ENCODE data around the gene EHBP1.

EHBP1 gene

GRCh38 chr2:62934517-62934916 lies 229.0 kb downstream of the EHBP1 start:
- H3K79me1 ChIP-seq (ENCODE audit: low read depth, low read length): no peaks in the 10 kb centered on the region
- H3K9ac ChIP-seq (ENCODE audit: low read depth, low read length, poor library complexity): no peak overlapping the region
- H3K4me3 ChIP-seq (ENCODE audit: low read length in 2 of 2): no peak overlapping the region
- no peak overlapping the region for H2BK5ac ChIP-seq (ENCODE audit: low read length)
- no peak overlapping the region for H3K23ac ChIP-seq (ENCODE audit: low read depth, low read length, poor library complexity)
- WGBS, 2 donors (ENCODE audit: extremely low coverage in 2 of 2, insufficient read length in 2 of 2, insufficient replicate concordance in 1 of 2): no CpG with 5 or more reads among the region's 2 CpGs
- H3K27ac ChIP-seq (replicated peaks; ENCODE audit: low read length): no peak overlapping the region
- no peak overlapping the region for H2BK120ac ChIP-seq (ENCODE audit: low read depth, low read length)
- H4K8ac ChIP-seq (ENCODE audit: low read depth, low read length): no peak overlapping the region
- no peak overlapping the region for H2BK12ac ChIP-seq (ENCODE audit: low read length)
- no peaks in the 10 kb centered on the region for H3K27me3 ChIP-seq (ENCODE audit: control insufficient read depth in 3 of 3, insufficient read depth in 3 of 3, low read depth in 1 of 3, low read length in 3 of 3)
- H3K36me3 ChIP-seq (replicated peaks in 1 of 2; ENCODE audit: control insufficient read depth in 2 of 2, insufficient read depth in 2 of 2, low read length in 2 of 2): no peaks in the 10 kb centered on the region
- no peak overlapping the region for H3K18ac ChIP-seq (ENCODE audit: low read length)
- H4K91ac ChIP-seq (ENCODE audit: low read depth, low read length, poor library complexity): no peak overlapping the region
- H3K9me3 ChIP-seq (replicated peaks in 1 of 2; ENCODE audit: control insufficient read depth in 2 of 2, insufficient read depth in 1 of 2, low read depth in 1 of 2, low read length in 2 of 2): no peaks in the 10 kb centered on the region
- no peak for DNase-seq (ENCODE audit: low spot score)
- H3K4me1 ChIP-seq (ENCODE audit: control insufficient read depth in 2 of 2, insufficient read depth in 1 of 2, low read depth in 1 of 2, low read length in 2 of 2): no peaks in the 10 kb centered on the region
- no peak overlapping the region for H2AFZ ChIP-seq (ENCODE audit: low read length)
- no peak overlapping the region for H3K4ac ChIP-seq (ENCODE audit: low read length)
- no peak overlapping the region for H2AK5ac ChIP-seq (ENCODE audit: low read depth, low read length)
- H2BK15ac ChIP-seq (ENCODE audit: low read length): no peak overlapping the region
- H3K4me2 ChIP-seq (ENCODE audit: insufficient read depth, low read length, poor library complexity, severe bottlenecking): no peak overlapping the region
- H3K14ac ChIP-seq (ENCODE audit: low read length): no peak overlapping the region

- no peak for DNase-seq (ENCODE audit: low spot score)
- H3K4me2 ChIP-seq (ENCODE audit: insufficient read depth, low read length, poor library complexity, severe bottlenecking): no peak overlapping the region
These were observed 232.6 kb downstream of the EHBP1 start for GRCh38 chr2:62938126-62938525.

GRCh38 chr2:62939735-62940491 lies 234.4 kb downstream of the EHBP1 start:
- Histone ChIP-seq H2BK12ac (ENCODE audit: low read length) (no peak overlapping the region), H3K79me1 (ENCODE audit: low read depth, low read length) (no peaks in the 10 kb centered on the region), H3K14ac (ENCODE audit: low read length) (no peak overlapping the region), H3K27me3 (ENCODE audit: control insufficient read depth in 3 of 3, insufficient read depth in 3 of 3, low read depth in 1 of 3, low read length in 3 of 3) (no peaks in the 10 kb centered on the region), H2BK120ac (ENCODE audit: low read depth, low read length) (no peak overlapping the region), H3K9me3 (replicated peaks in 1 of 2; ENCODE audit: control insufficient read depth in 2 of 2, insufficient read depth in 1 of 2, low read depth in 1 of 2, low read length in 2 of 2) (no peaks in the 10 kb centered on the region), H3K27ac (replicated peaks; ENCODE audit: low read length) (no peak overlapping the region), H3K4me2 (ENCODE audit: insufficient read depth, low read length, poor library complexity, severe bottlenecking) (no peak overlapping the region), H2BK5ac (ENCODE audit: low read length) (no peak overlapping the region), H3K9ac (ENCODE audit: low read depth, low read length, poor library complexity) (no peak overlapping the region), H2AK5ac (ENCODE audit: low read depth, low read length) (no peak overlapping the region), H2BK15ac (ENCODE audit: low read length) (no peak overlapping the region), H3K36me3 (replicated peaks in 1 of 2; ENCODE audit: control insufficient read depth in 2 of 2, insufficient read depth in 2 of 2, low read length in 2 of 2) (peaks cover 0 to 6% of the 10 kb centered on the region in 2 donors), H3K4me1 (ENCODE audit: control insufficient read depth in 2 of 2, insufficient read depth in 1 of 2, low read depth in 1 of 2, low read length in 2 of 2) (no peaks in the 10 kb centered on the region), H3K4me3 (ENCODE audit: low read length in 2 of 2) (no peak overlapping the region), H4K8ac (ENCODE audit: low read depth, low read length) (no peak overlapping the region), H3K4ac (ENCODE audit: low read length) (no peak overlapping the region), H4K91ac (ENCODE audit: low read depth, low read length, poor library complexity) (no peak overlapping the region), H3K18ac (ENCODE audit: low read length) (no peak overlapping the region), H2AFZ (ENCODE audit: low read length) (no peak overlapping the region), H3K23ac (ENCODE audit: low read depth, low read length, poor library complexity) (no peak overlapping the region)
- WGBS, 2 donors (ENCODE audit: extremely low coverage in 2 of 2, insufficient read length in 2 of 2, insufficient replicate concordance in 1 of 2): no CpG with 5 or more reads among the region's 5 CpGs
- DNase-seq (ENCODE audit: low spot score): no peak

More at GRCh38 chr2:62938126-62938525, 232.6 kb downstream of the EHBP1 start:
- H3K4me3 ChIP-seq (ENCODE audit: low read length in 2 of 2): no peak overlapping the region
- no peak overlapping the region for H3K18ac ChIP-seq (ENCODE audit: low read length)
- WGBS, 2 donors (ENCODE audit: extremely low coverage in 2 of 2, insufficient read length in 2 of 2, insufficient replicate concordance in 1 of 2): no CpG with 5 or more reads among the region's 1 CpG
- no peak overlapping the region for H2AFZ ChIP-seq (ENCODE audit: low read length)
- no peaks in the 10 kb centered on the region for H3K4me1 ChIP-seq (ENCODE audit: control insufficient read depth in 2 of 2, insufficient read depth in 1 of 2, low read depth in 1 of 2, low read length in 2 of 2)
- no peak overlapping the region for H3K14ac ChIP-seq (ENCODE audit: low read length)
- H3K27ac ChIP-seq (replicated peaks; ENCODE audit: low read length): no peak overlapping the region
- no peaks in the 10 kb centered on the region for H3K79me1 ChIP-seq (ENCODE audit: low read depth, low read length)
- no peak overlapping the region for H2BK5ac ChIP-seq (ENCODE audit: low read length)
- H3K23ac ChIP-seq (ENCODE audit: low read depth, low read length, poor library complexity): no peak overlapping the region
- H3K27me3 ChIP-seq (ENCODE audit: control insufficient read depth in 3 of 3, insufficient read depth in 3 of 3, low read depth in 1 of 3, low read length in 3 of 3): no peaks in the 10 kb centered on the region
- no peak overlapping the region for H2BK12ac ChIP-seq (ENCODE audit: low read length)
- no peak overlapping the region for H3K9ac ChIP-seq (ENCODE audit: low read depth, low read length, poor library complexity)
- no peak overlapping the region for H4K8ac ChIP-seq (ENCODE audit: low read depth, low read length)
- H4K91ac ChIP-seq (ENCODE audit: low read depth, low read length, poor library complexity): no peak overlapping the region
- no peak overlapping the region for H2BK120ac ChIP-seq (ENCODE audit: low read depth, low read length)
- H3K4ac ChIP-seq (ENCODE audit: low read length): no peak overlapping the region
- H3K9me3 ChIP-seq (replicated peaks in 1 of 2; ENCODE audit: control insufficient read depth in 2 of 2, insufficient read depth in 1 of 2, low read depth in 1 of 2, low read length in 2 of 2): no peaks in the 10 kb centered on the region
- no peaks in the 10 kb centered on the region for H3K36me3 ChIP-seq (replicated peaks in 1 of 2; ENCODE audit: control insufficient read depth in 2 of 2, insufficient read depth in 2 of 2, low read length in 2 of 2)
- H2BK15ac ChIP-seq (ENCODE audit: low read length): no peak overlapping the region
- no peak overlapping the region for H2AK5ac ChIP-seq (ENCODE audit: low read depth, low read length)

GRCh38 chr2:62940697-62941096 lies 235.2 kb downstream of the EHBP1 start:
- WGBS, 2 donors (ENCODE audit: extremely low coverage in 2 of 2, insufficient read length in 2 of 2, insufficient replicate concordance in 1 of 2): no CpG with 5 or more reads among the region's 2 CpGs
- no peak overlapping the region for H3K18ac ChIP-seq (ENCODE audit: low read length)

More at GRCh38 chr2:62940697-62941096, 235.2 kb downstream of the EHBP1 start:
- H3K9me3 ChIP-seq (replicated peaks in 1 of 2; ENCODE audit: control insufficient read depth in 2 of 2, insufficient read depth in 1 of 2, low read depth in 1 of 2, low read length in 2 of 2): no peaks in the 10 kb centered on the region
- no peak overlapping the region for H2AK5ac ChIP-seq (ENCODE audit: low read depth, low read length)
- no peak overlapping the region for H2BK15ac ChIP-seq (ENCODE audit: low read length)
- no peaks in the 10 kb centered on the region for H3K4me1 ChIP-seq (ENCODE audit: control insufficient read depth in 2 of 2, insufficient read depth in 1 of 2, low read depth in 1 of 2, low read length in 2 of 2)
- no peak overlapping the region for H2BK120ac ChIP-seq (ENCODE audit: low read depth, low read length)
- H4K8ac ChIP-seq (ENCODE audit: low read depth, low read length): no peak overlapping the region
- H3K14ac ChIP-seq (ENCODE audit: low read length): no peak overlapping the region
- no peak overlapping the region for H3K4me3 ChIP-seq (ENCODE audit: low read length in 2 of 2)
- no peak overlapping the region for H2BK5ac ChIP-seq (ENCODE audit: low read length)
- H3K79me1 ChIP-seq (ENCODE audit: low read depth, low read length): no peaks in the 10 kb centered on the region
- H3K4me2 ChIP-seq (ENCODE audit: insufficient read depth, low read length, poor library complexity, severe bottlenecking): no peak overlapping the region
- no peak overlapping the region for H3K4ac ChIP-seq (ENCODE audit: low read length)
- DNase-seq (ENCODE audit: low spot score): no peak
- no peak overlapping the region for H3K9ac ChIP-seq (ENCODE audit: low read depth, low read length, poor library complexity)
- no peak overlapping the region for H2BK12ac ChIP-seq (ENCODE audit: low read length)
- no peak overlapping the region for H2AFZ ChIP-seq (ENCODE audit: low read length)
- H3K36me3 ChIP-seq (replicated peaks in 1 of 2; ENCODE audit: control insufficient read depth in 2 of 2, insufficient read depth in 2 of 2, low read length in 2 of 2): peaks cover 0 to 6% of the 10 kb centered on the region in 2 donors
- no peak overlapping the region for H3K23ac ChIP-seq (ENCODE audit: low read depth, low read length, poor library complexity)
- H3K27ac ChIP-seq (replicated peaks; ENCODE audit: low read length): no peak overlapping the region
- H3K27me3 ChIP-seq (ENCODE audit: control insufficient read depth in 3 of 3, insufficient read depth in 3 of 3, low read depth in 1 of 3, low read length in 3 of 3): no peaks in the 10 kb centered on the region
- H4K91ac ChIP-seq (ENCODE audit: low read depth, low read length, poor library complexity): no peak overlapping the region
